Endothelial cell of umbilical vein (primary cell): ENCODE measurements around the gene CDC20B. TPM values are rescaled to one million over a fixed set of nuclear protein-coding genes. Genes with fewer than 3 reads are reported as not detected.

Source experiments
- BruUV-seq: library from RNA; stranded (reverse); fragments of 400-500 nt; replicated peaks from 2 replicates; lab custom pipeline; 2021; lab: Mats Ljungman, UMichigan
- CTCF ChIA-PET: fragments of 300-600, 350-600 bp; sonication (Branson Sonifier 250); formaldehyde crosslinking; loops from one replicate; lab custom pipeline; 2021; ENCODE audit warnings: antibody characterized with exemption, inconsistent platforms; lab: Charles Lee
- POLR2A ChIA-PET: fragments of 300-600, 350-600 bp; sonication (Branson Sonifier 250); formaldehyde crosslinking; loops from one replicate; lab custom pipeline; 2021; ENCODE audit warnings: antibody characterized with exemption, inconsistent platforms; lab: Charles Lee
- DNase-seq: peaks from one replicate; pipeline ENCODE4 v3.0.0-alpha.2; 2011; ENCODE audit warnings: low read depth, low spot score
- FAIRE-seq: peaks from 2 replicates; lab custom pipeline; 2011; peaks lifted over from hg19 to GRCh38; lab: Jason Lieb, UNC
- H2AFZ ChIP-seq: 2 replicates; pipeline ENCODE4 v1.6.0; 2012; ENCODE audit warnings: low read depth, low read length, control low read depth, inconsistent platforms
- H3K27ac ChIP-seq: 2 replicates; pipeline ENCODE4 v1.5.1; 2011; ENCODE audit warnings: low read depth, mild to moderate bottlenecking, control low read depth, low read length, moderate library complexity; ENCODE audit not compliant: insufficient read depth
- H3K27me3 ChIP-seq, 2 experiments: 2 replicates each; pipeline versions ENCODE4 v1.6.0 to v1.6.1; 2011; ENCODE audit warnings: low read length in 2 of 2, mixed read lengths in 1 of 2; ENCODE audit not compliant: control insufficient read depth in 2 of 2, insufficient read depth in 2 of 2
- H3K36me3 ChIP-seq, 2 experiments: 2 replicates in 1 of 2; 3 replicates in 1 of 2; pipeline ENCODE4 v1.5.1; 2011; ENCODE audit warnings: low read length in 2 of 2, mild to moderate bottlenecking in 1 of 2, moderate library complexity in 1 of 2; ENCODE audit not compliant: control insufficient read depth in 2 of 2, insufficient read depth in 2 of 2; ENCODE audit errors: extremely low read depth in 1 of 2
- H3K4me1 ChIP-seq: 3 replicates; pipeline ENCODE4 v1.5.1; 2011; ENCODE audit warnings: mild to moderate bottlenecking, low read length; ENCODE audit not compliant: control insufficient read depth, insufficient read depth; ENCODE audit errors: extremely low read depth
- H3K4me2 ChIP-seq: 2 replicates; pipeline ENCODE4 v1.6.1; 2011; ENCODE audit warnings: low read length, control low read depth, mixed read lengths; ENCODE audit not compliant: insufficient read depth
- H3K4me3 ChIP-seq, 3 experiments: fragments of 200-600 bp in 1 of 3; sonication (generic), shearing (Covaris generic) in 1 of 3; replicated peaks in 1 of 3; 2 replicates each; pipeline ENCODE4 v1.5.1; 2011 to 2016; ENCODE audit warnings: control low read depth in 3 of 3, low read length in 3 of 3, mild to moderate bottlenecking in 2 of 3, inconsistent platforms in 1 of 3, low read depth in 1 of 3, moderate library complexity in 1 of 3; ENCODE audit not compliant: insufficient read depth in 1 of 3
- H3K79me2 ChIP-seq: 2 replicates; pipeline ENCODE4 v1.6.0; 2012; ENCODE audit warnings: low read length, inconsistent platforms; ENCODE audit not compliant: control insufficient read depth, insufficient read depth
- H3K9ac ChIP-seq: replicated peaks from 2 replicates; pipeline ENCODE3; 2011; ENCODE audit warnings: low read length, control low read depth; ENCODE audit not compliant: insufficient read depth; ENCODE audit errors: extremely low read depth
- H3K9me1 ChIP-seq: replicated peaks from 3 replicates; pipeline ENCODE4 v1.6.0; 2011; ENCODE audit warnings: mild to moderate bottlenecking, low read length; ENCODE audit not compliant: control insufficient read depth, insufficient read depth; ENCODE audit errors: extremely low read depth
- H3K9me3 ChIP-seq: replicated peaks from 2 replicates; pipeline ENCODE4 v1.5.1; 2012; ENCODE audit warnings: low read length, inconsistent platforms; ENCODE audit not compliant: control insufficient read depth, insufficient read depth
- H4K20me1 ChIP-seq: replicated peaks from 2 replicates; pipeline ENCODE3; 2011; ENCODE audit warnings: mild to moderate bottlenecking, low read length; ENCODE audit not compliant: control insufficient read depth, insufficient read depth; ENCODE audit errors: extremely low read depth
- EZH2 ChIP-seq: IDR thresholded peaks from 2 replicates; pipeline ENCODE4 v1.6.1; 2012; ENCODE audit warnings: borderline replicate concordance, low read depth, mild to moderate bottlenecking, moderate library complexity, low read length, inconsistent platforms; ENCODE audit not compliant: severe bottlenecking
- FOS ChIP-seq: IDR thresholded peaks from 2 replicates; pipeline ENCODE4 v1.6.1; 2011; ENCODE audit warnings: mild to moderate bottlenecking, low read length, moderate library complexity, borderline replicate concordance; ENCODE audit not compliant: insufficient read depth
- GATA2 ChIP-seq: IDR thresholded peaks from 2 replicates; pipeline ENCODE4 v1.7.0; 2011; ENCODE audit warnings: low read depth, mild to moderate bottlenecking, moderate library complexity, mixed read lengths, low read length; ENCODE audit not compliant: insufficient read length, insufficient read depth
- JUN ChIP-seq: IDR thresholded peaks from 2 replicates; pipeline ENCODE4 v1.6.1; 2011; ENCODE audit warnings: borderline replicate concordance, low read depth; ENCODE audit not compliant: insufficient read length, insufficient read depth
- MYC ChIP-seq: IDR thresholded peaks from one replicate; pipeline ENCODE4 v1.6.1; 2011; ENCODE audit warnings: mild to moderate bottlenecking, low read depth, low read length
- POLR2A ChIP-seq: IDR thresholded peaks from 2 replicates; pipeline ENCODE4 v1.6.1; 2012; ENCODE audit warnings: low read depth, mild to moderate bottlenecking, control low read depth, low read length
- POLR2AphosphoS5 ChIP-seq: IDR thresholded peaks from 2 replicates; pipeline ENCODE4 v1.6.1; 2012; ENCODE audit warnings: low read depth, mild to moderate bottlenecking, control low read depth, low read length, moderate library complexity; ENCODE audit not compliant: insufficient read depth
- dilution Hi-C: fragments of 300-500 bp; cut with MboI; formaldehyde crosslinking; loops from one replicate; pipeline ENCODE4 v1.15.0; 2019; ENCODE audit warnings: low sequenced_read_pairs; ENCODE audit not compliant: extremely low pct_ligation_motif_present
- intact Hi-C: fragments of 100-400 bp; cut with micrococcal nuclease; formaldehyde crosslinking; loops from one replicate; pipeline ENCODE4 v1.10.0; 2022
- polyA plus RNA-seq, 4 experiments: library from polyadenylated mRNA; depleted of rRNA in 3 of 4; stranded (reverse) in 3 of 4; unstranded in 1 of 4; fragments of >200 nt; gene quantifications; 2 replicates each; pipeline versions ENCODE4 v1.2.1 to v1.2.3, GENCODE V29; 2011 to 2012; ENCODE audit warnings: missing spikeins in 1 of 4
- total RNA-seq: library from RNA; stranded (reverse); gene quantifications from 2 replicates; pipeline ENCODE4 v1.2.3, GENCODE V29; 2021
- TF ChIP-seq, protein P1 (sequence below), 2 donors: IDR thresholded peaks; 1 replicate in 1 of 2; 2 replicates in 1 of 2; pipeline ENCODE4 v1.5.1; 2011; ENCODE audit warnings: low read length in 2 of 2, mild to moderate bottlenecking in 2 of 2, moderate library complexity in 2 of 2, control low read depth in 1 of 2, inconsistent platforms in 1 of 2, low read depth in 1 of 2; ENCODE audit not compliant: insufficient read depth in 1 of 2; ENCODE audit errors: extremely low read depth in 1 of 2
- TF ChIP-seq, protein P2 (sequence below): IDR thresholded peaks from 2 replicates; pipeline ENCODE4 v1.6.1; 2011; ENCODE audit not compliant: insufficient read depth, insufficient read length

CDC20B gene
- total and polyA plus RNA-seq, 2 donors (not counting 3 experiments of a cell fraction or from before 2014, with no cell fraction given), result 0.22 TPM

DNA sequence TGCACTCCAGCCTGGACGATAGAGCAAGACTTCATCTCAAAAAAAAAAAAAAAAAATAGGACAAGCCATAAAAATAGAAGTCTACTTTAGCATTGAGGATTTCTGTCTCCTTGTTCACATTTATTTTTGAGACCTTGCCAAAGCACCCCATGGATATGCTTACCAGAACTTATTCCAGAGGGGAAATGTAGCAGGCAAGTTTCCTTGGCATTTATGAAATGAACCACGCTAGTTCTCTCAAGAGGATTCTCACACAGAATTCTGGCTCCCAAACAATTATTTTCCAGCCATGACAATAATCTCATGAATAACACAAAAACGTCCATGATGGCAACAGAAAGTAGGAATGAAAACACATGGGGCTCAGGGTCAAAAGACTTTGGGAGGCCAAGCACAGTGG lies 36.5 kb downstream of the CDC20B start:
- H3K9ac ChIP-seq, result no peak overlapping the region
- FAIRE-seq (no peak), DNase-seq (no peak)
- no TSS peak for BruUV-seq
- intact Hi-C loops (no loop called here), dilution Hi-C loops (loop anchor here (25.0 kb wide), 1 partner anchor 149 kb away; the partner anchor contains the start of gene ESM1)
- H3K27me3 ChIP-seq, result no peaks in the 10 kb centered on the region
- no peaks in the 10 kb centered on the region for H3K36me3 ChIP-seq
- no peak overlapping the region for H3K27ac ChIP-seq
- H3K4me1 ChIP-seq, result no peaks in the 10 kb centered on the region
- H4K20me1 ChIP-seq, result no peaks in the 10 kb centered on the region
- H3K9me1 ChIP-seq, result no peaks in the 10 kb centered on the region
- TF ChIP-seq GATA2, result no peak
- TF ChIP-seq FOS, result no peak
- no peak for TF ChIP-seq EZH2
- no peak for TF ChIP-seq JUN
- TF ChIP-seq POLR2A, result no peak
- TF ChIP-seq, protein P1, sequence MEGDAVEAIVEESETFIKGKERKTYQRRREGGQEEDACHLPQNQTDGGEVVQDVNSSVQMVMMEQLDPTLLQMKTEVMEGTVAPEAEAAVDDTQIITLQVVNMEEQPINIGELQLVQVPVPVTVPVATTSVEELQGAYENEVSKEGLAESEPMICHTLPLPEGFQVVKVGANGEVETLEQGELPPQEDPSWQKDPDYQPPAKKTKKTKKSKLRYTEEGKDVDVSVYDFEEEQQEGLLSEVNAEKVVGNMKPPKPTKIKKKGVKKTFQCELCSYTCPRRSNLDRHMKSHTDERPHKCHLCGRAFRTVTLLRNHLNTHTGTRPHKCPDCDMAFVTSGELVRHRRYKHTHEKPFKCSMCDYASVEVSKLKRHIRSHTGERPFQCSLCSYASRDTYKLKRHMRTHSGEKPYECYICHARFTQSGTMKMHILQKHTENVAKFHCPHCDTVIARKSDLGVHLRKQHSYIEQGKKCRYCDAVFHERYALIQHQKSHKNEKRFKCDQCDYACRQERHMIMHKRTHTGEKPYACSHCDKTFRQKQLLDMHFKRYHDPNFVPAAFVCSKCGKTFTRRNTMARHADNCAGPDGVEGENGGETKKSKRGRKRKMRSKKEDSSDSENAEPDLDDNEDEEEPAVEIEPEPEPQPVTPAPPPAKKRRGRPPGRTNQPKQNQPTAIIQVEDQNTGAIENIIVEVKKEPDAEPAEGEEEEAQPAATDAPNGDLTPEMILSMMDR (IDR thresholded peaks at IDR 0.05; ENCODE audit: extremely low read depth in 1 of 2, insufficient read depth in 1 of 2, low read depth in 1 of 2, low read length in 2 of 2), result no peak
- TF ChIP-seq, protein P2, sequence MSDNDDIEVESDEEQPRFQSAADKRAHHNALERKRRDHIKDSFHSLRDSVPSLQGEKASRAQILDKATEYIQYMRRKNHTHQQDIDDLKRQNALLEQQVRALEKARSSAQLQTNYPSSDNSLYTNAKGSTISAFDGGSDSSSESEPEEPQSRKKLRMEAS, result no peak
- no peak for TF ChIP-seq POLR2AphosphoS5
- no peak for TF ChIP-seq MYC
- H3K4me3 ChIP-seq, result no peak overlapping the region
- H2AFZ ChIP-seq, result no peak overlapping the region
- POLR2A ChIA-PET, result no interaction called here
- CTCF ChIA-PET, result no interaction called here
- H3K9me3 ChIP-seq, result no peaks in the 10 kb centered on the region
- H3K4me2 ChIP-seq, result no peak overlapping the region
- H3K79me2 ChIP-seq, result no peaks in the 10 kb centered on the region
